ENCODE data around the gene PMM2. TPM values are rescaled to one million over a fixed set of nuclear protein-coding genes. Genes with fewer than 3 reads are reported as not detected.

The PMM2 gene
- 27.2 and 27.4 TPM in 2 replicates for total RNA-seq

GRCh38 chr16:8797364-8798173 lies at the start of gene PMM2, which contains the start of gene TMEM186:
Gene PMM2, plus strand, starts transcription at chr16:8797839. Its CDS starts 44 bp downstream, at chr16:8797883.
Gene TMEM186, minus strand, starts transcription at chr16:8797639. Its CDS starts 25 bp downstream, at chr16:8797614.

GRCh38 chr16:8868416-8869211 lies 71.0 kb downstream of the PMM2 start, which contains the start of gene CARHSP1:
Gene CARHSP1, minus strand, starts transcription at chr16:8869006. Its CDS starts 9,678 bp downstream, at chr16:8859328.

GRCh38 chr16:8882041-8882617 lies 84.5 kb downstream of the PMM2 start, which contains the start of gene LITAFD:
Gene LITAFD, plus strand, starts transcription at chr16:8882351. Its CDS starts 2,005 bp downstream, at chr16:8884356.

Other genes starting within 250 kb of the PMM2 start
- not detected in 2 replicates for gene TMEM114, start 207.3 kb upstream of the PMM2 start, total RNA-seq
- 23.8 and 34.0 TPM in 2 replicates for gene METTL22, start 176.1 kb upstream of the PMM2 start, total RNA-seq
- 1.9 and 2.5 TPM in 2 replicates for gene ABAT, start 123.2 kb upstream of the PMM2 start, total RNA-seq
- 6.5 and 6.6 TPM in 2 replicates for gene TMEM186, start 200 bp upstream of the PMM2 start, total RNA-seq
- gene CARHSP1, start 71.2 kb downstream of the PMM2 start, total RNA-seq = 76.8 and 105 TPM in 2 replicates
- not detected in 2 replicates for gene LITAFD, start 84.5 kb downstream of the PMM2 start, total RNA-seq
- 58.6 and 81.7 TPM in 2 replicates for gene USP7, start 166.1 kb downstream of the PMM2 start, total RNA-seq